Measurements from ENCODE around the gene TMEM45A. TPM values are rescaled to one million over a fixed set of nuclear protein-coding genes. Genes with fewer than 3 reads are reported as not detected.

The TMEM45A gene
- total and polyA plus RNA-seq, 7 donors: 1.4 to 23.9 (median 12.2) TPM

GRCh38 chr3:100482176-100482575 lies 10.2 kb upstream of the TMEM45A start:
- TF ChIP-seq POLR2AphosphoS5 (IDR thresholded peaks at IDR 0.05): no peak
- TF ChIP-seq EP300 (IDR thresholded peaks at IDR 0.05): no peak
- no peak for TF ChIP-seq CTCF (IDR thresholded peaks at IDR 0.05)
- H3K27me3 ChIP-seq: no peaks in the 10 kb centered on the region
- intact Hi-C loops (cut with DNase I): no loop called here
- no peaks in the 10 kb centered on the region for H3K4me1 ChIP-seq
- no peak for DNase-seq
- no peak overlapping the region for H3K27ac ChIP-seq
- no peaks in the 10 kb centered on the region for H3K36me3 ChIP-seq
- no peak overlapping the region for H3K4me3 ChIP-seq
- no peaks in the 10 kb centered on the region for H3K9me3 ChIP-seq
- WGBS, 2 donors: 17 to 61% methylated on average over 2 of the region's 2 CpGs

GRCh38 chr3:100483529-100483928 lies 8.9 kb upstream of the TMEM45A start:
- Histone ChIP-seq H3K4me3 (no peak overlapping the region), H3K9me3 (no peaks in the 10 kb centered on the region), H3K27ac (no peak overlapping the region), H3K4me1 (no peaks in the 10 kb centered on the region), H3K36me3 (no peaks in the 10 kb centered on the region), H3K27me3 (no peaks in the 10 kb centered on the region)
- no peak for TF ChIP-seq POLR2AphosphoS5 (IDR thresholded peaks at IDR 0.05)
- no peak for TF ChIP-seq CTCF (IDR thresholded peaks at IDR 0.05)
- no peak for TF ChIP-seq POLR2A (IDR thresholded peaks at IDR 0.05)
- no peak for TF ChIP-seq EP300 (IDR thresholded peaks at IDR 0.05)
- intact Hi-C loops (cut with DNase I): no loop called here
- DNase-seq: no peak
- WGBS, 2 donors: 96 to 98% methylated on average over 1 of the region's 1 CpG

GRCh38 chr3:100486808-100487207 lies 5.6 kb upstream of the TMEM45A start:
- intact Hi-C loops (cut with DNase I): no loop called here
- no peaks in the 10 kb centered on the region for H3K27me3 ChIP-seq
- WGBS, 2 donors: 91 to 92% methylated on average over 2 of the region's 2 CpGs
- DNase-seq: no peak
- H3K4me3 ChIP-seq: no peak overlapping the region
- no peak overlapping the region for H3K27ac ChIP-seq
- TF ChIP-seq POLR2AphosphoS5 (IDR thresholded peaks at IDR 0.05): no peak
- TF ChIP-seq EP300 (IDR thresholded peaks at IDR 0.05): no peak
- no peak for TF ChIP-seq POLR2A (IDR thresholded peaks at IDR 0.05)
- TF ChIP-seq CTCF (IDR thresholded peaks at IDR 0.05): no peak
- H3K36me3 ChIP-seq: no peaks in the 10 kb centered on the region
- no peaks in the 10 kb centered on the region for H3K9me3 ChIP-seq
- H3K4me1 ChIP-seq: peaks cover 0 to 7% (median 2%) of the 10 kb centered on the region in 4 donors

- H3K27me3 ChIP-seq: no peaks in the 10 kb centered on the region
- no peak overlapping the region for H3K4me3 ChIP-seq
- no peak for DNase-seq
- WGBS, 2 donors: 92 to 98% methylated on average over 1 of the region's 1 CpG
- H3K9me3 ChIP-seq: no peaks in the 10 kb centered on the region
- intact Hi-C loops (cut with DNase I): no loop called here
- no peak for TF ChIP-seq EP300 (IDR thresholded peaks at IDR 0.05)
- TF ChIP-seq CTCF (IDR thresholded peaks at IDR 0.05): no peak
- no peak for TF ChIP-seq POLR2A (IDR thresholded peaks at IDR 0.05)
- TF ChIP-seq POLR2AphosphoS5 (IDR thresholded peaks at IDR 0.05): no peak
- no peak overlapping the region for H3K27ac ChIP-seq
- peaks cover 0 to 14% (median 7%) of the 10 kb centered on the region in 4 donors for H3K4me1 ChIP-seq
- H3K36me3 ChIP-seq: no peaks in the 10 kb centered on the region
These were observed 3.3 kb upstream of the TMEM45A start for GRCh38 chr3:100489118-100489517.

- DNase-seq: no peak
- no peaks in the 10 kb centered on the region for H3K9me3 ChIP-seq
- H3K36me3 ChIP-seq: no peaks in the 10 kb centered on the region
- H3K27ac ChIP-seq: no peak overlapping the region
- no peak overlapping the region for H3K4me3 ChIP-seq
- no peaks in the 10 kb centered on the region for H3K27me3 ChIP-seq
- TF ChIP-seq EP300 (IDR thresholded peaks at IDR 0.05) (no peak), POLR2AphosphoS5 (IDR thresholded peaks at IDR 0.05) (no peak), CTCF (IDR thresholded peaks at IDR 0.05) (no peak), POLR2A (IDR thresholded peaks at IDR 0.05) (no peak)
- H3K4me1 ChIP-seq: peaks cover 0 to 11% (median 3%) of the 10 kb centered on the region in 4 donors
- intact Hi-C loops (cut with DNase I): loop anchor here (10.0 kb wide), 2 partner anchors 682 to 1188 kb away; partner anchors contain the start of genes CMSS1 and RPL24
These were observed 4.4 kb downstream of the TMEM45A start for GRCh38 chr3:100496711-100497261.
